GM13977 (cell line): ENCODE data around the gene FA2H.

Experiments used
- DNase-seq: peaks from one replicate; pipeline ENCODE4 v3.0.0; 2012; ENCODE audit warnings: low spot score
- in situ Hi-C: fragments of 300-500 bp; cut with MboI; formaldehyde crosslinking; loops from one replicate; pipeline ENCODE4 v1.12.0; 2022; ENCODE audit warnings: low sequenced_read_pairs, low pct_unique_long_range_greater_than_20kb, mixed read lengths, inconsistent platforms; ENCODE audit not compliant: unreplicated experiment
- TF ChIP-seq, protein P1 (sequence below): IDR thresholded peaks from 2 replicates; pipeline ENCODE4 v1.5.1; 2012; ENCODE audit warnings: mild to moderate bottlenecking, control low read depth; ENCODE audit not compliant: insufficient read depth; ENCODE audit errors: extremely low read depth, missing control alignments

FA2H gene

DNA sequence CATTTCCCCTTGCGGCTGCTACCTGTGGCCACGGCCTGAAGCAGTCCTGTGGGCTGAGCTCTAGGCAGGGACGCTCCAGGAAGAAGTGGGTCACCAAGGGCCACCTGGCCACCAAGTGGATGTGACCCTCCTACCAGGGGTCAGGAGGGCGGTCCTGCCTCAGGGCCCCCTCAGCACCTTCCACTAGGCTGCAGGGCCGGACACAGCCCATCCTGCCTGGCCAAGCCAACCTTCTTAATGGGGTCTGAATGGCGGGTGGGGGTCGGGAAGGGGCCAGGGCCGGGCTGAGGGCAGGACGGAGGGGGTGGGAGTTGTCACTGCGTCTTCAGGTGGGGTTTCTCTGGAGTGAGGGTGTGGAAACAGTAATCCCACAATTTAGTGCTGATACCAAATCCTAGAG lies 60.7 kb downstream of the FA2H start:
- DNase-seq, result no peak
- TF ChIP-seq, protein P1, sequence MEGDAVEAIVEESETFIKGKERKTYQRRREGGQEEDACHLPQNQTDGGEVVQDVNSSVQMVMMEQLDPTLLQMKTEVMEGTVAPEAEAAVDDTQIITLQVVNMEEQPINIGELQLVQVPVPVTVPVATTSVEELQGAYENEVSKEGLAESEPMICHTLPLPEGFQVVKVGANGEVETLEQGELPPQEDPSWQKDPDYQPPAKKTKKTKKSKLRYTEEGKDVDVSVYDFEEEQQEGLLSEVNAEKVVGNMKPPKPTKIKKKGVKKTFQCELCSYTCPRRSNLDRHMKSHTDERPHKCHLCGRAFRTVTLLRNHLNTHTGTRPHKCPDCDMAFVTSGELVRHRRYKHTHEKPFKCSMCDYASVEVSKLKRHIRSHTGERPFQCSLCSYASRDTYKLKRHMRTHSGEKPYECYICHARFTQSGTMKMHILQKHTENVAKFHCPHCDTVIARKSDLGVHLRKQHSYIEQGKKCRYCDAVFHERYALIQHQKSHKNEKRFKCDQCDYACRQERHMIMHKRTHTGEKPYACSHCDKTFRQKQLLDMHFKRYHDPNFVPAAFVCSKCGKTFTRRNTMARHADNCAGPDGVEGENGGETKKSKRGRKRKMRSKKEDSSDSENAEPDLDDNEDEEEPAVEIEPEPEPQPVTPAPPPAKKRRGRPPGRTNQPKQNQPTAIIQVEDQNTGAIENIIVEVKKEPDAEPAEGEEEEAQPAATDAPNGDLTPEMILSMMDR, result no peak
- in situ Hi-C loops, result no loop called here

DNA sequence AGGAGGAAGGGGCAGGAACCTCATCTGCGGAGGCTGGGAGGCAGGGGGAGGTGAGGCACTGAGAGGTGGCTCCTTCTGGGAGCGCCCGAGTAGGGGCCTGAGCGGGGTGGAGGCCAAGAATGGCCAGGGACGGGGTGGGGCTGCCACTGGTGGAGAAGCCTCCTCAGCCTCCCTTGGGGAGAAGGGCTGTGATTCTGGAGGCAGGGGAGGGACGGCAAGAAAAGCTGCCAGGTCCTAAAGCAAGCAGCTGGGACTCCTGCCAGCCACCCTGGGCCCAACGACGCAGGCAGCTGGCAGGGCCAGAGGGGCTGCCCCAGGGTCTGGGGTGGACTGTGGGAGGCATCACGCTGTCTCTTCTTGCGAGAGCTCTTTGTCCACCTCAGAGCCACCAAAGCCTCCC lies 61.3 kb downstream of the FA2H start:
- no peak for DNase-seq
- TF ChIP-seq, protein P1, result no peak
- in situ Hi-C loops, result no loop called here

DNA sequence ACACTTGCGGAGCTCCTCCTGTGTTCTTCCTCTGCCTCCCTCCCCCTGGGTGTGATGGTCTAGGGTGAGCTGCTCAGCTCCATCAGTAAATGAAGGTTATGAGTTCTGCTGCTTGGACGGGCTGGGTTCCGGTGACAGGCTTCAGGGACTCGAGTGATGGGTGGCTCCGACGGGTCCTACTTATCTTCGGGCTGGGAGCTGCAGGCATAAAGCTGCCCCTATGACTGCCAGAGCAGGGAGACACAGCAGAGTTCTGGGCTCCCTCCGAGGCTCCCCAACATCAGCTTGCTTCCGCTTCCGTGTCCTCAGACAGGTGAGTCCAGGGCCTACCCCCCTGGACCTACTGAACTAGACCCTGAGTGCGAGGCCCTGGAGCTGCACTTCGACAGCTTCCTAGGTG lies 62.7 kb downstream of the FA2H start:
- TF ChIP-seq, protein P1, result no peak
- in situ Hi-C loops, result no loop called here
- DNase-seq, result no peak

DNA sequence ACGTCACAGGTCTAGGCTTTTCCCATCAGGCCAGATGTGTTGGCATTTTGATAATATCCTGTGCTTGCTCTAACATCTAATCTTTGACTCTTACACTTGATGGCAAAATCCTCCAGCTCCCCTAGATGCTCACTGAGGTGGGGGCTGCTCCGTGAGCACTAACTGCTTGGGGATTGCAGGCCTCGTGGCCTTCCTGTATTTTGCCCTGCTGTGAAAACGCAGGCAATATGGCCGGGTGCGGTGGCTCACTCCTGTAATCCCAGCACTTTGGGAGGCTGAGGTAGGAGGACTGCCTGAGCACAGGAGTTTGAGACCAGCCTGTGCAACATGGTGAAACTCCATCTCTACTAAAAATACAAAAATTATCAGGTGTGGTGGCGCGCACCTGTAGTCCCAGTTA lies 64.2 kb downstream of the FA2H start:
- no peak for DNase-seq
- TF ChIP-seq, protein P1, result no peak
- in situ Hi-C loops, result no loop called here

DNA sequence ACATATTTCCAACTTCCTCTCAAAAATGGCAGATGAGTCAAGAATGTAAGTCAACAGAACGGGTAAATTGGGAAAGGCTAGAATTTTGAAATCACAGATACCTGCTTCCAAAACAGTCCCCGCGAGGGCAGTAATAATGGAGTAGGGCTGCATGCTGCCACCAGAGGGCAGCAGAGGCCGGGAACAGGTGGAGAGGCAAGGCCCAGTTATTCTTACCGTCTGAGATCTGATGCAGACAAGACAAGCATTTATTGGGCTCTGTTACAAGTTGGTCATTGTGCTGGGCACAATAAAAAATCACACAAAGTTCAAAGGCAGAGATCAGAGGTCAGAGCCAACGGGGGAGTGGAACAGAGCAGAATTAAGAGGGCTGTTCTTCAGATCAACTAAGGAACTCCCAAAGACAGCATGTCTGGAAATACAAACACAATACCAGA lies 65.2 kb downstream of the FA2H start:
- peak; percentile 85 for DNase-seq
- in situ Hi-C loops, result no loop called here
- TF ChIP-seq, protein P1, result peak; percentile 91

DNA sequence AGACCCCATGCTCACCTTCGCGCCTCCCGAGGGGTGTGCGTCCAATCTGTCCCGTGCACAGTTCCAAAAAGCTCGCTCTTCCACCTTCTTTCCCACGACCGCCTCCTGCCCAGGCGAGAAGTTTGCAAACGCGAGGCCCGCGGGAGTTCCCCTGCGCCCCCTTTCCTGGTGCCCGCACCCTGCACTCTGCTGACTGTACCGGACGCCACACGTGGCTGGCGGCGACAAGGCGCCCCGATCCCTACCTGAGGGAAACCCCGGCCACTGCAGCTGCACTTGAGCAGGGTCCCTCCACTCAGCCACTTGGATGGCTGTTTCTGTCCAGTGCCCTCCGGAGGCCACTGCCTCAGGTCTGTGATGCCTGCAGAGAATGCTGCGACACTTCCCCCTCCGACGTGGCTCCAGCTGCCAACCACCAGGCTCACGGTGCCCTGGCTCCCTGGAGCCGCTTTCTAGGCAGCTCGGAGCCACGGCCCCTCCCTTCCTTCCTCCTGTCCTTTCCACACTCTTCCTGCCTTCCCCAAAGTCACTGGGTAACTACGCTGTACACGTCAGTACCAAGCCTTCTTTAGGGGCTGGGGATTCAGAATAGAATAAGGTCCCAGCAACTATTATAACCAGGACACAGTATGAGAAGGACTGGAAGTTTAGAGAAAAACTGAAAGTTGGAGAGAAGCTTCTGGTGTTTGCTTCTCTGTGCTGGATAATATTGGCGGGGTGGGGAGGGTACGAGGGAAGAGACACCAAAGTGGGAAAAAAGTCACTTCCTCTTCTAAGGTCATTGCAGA lies 74.0 kb downstream of the FA2H start, which contains the start of gene MLKL:
MLKL (minus strand) TSS at position 425 of the 788 bp plus-strand sequence. CDS start 5,105 bp downstream, outside the sequence.
- peak; percentile 64 for DNase-seq
- in situ Hi-C loops, result no loop called here
- TF ChIP-seq, protein P1, result no peak

DNA sequence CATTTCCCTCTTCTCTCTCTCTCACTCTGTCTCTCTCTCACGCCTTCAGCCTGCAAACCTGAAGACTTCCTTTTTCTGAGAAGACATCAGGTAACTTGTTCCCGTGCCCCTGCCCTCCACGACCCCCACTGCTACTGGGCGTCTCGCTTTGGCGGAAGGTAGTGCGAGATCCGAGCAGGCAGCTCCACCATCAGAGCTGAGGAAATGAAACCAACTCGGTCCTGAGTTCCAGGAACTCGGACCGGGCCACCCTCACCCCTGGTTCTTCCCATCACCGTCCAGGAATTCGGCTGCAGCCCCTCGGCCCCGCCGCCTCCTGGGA lies 74.5 kb downstream of the FA2H start:
- in situ Hi-C loops, result no loop called here
- no peak for DNase-seq
- TF ChIP-seq, protein P1, result no peak
